Raji (cell line): ENCODE measurements around the gene ST6GALNAC1.
A peak's percentile ranks its signal among the peaks of the same experiment; 100 is the strongest.

Experiments used
- POLR2A ChIP-seq: IDR thresholded peaks from 2 replicates; pipeline ENCODE4 v1.6.1; 2011; ENCODE audit warnings: low read depth, low read length, control low read depth; ENCODE audit not compliant: insufficient read depth

Gene ST6GALNAC1

DNA sequence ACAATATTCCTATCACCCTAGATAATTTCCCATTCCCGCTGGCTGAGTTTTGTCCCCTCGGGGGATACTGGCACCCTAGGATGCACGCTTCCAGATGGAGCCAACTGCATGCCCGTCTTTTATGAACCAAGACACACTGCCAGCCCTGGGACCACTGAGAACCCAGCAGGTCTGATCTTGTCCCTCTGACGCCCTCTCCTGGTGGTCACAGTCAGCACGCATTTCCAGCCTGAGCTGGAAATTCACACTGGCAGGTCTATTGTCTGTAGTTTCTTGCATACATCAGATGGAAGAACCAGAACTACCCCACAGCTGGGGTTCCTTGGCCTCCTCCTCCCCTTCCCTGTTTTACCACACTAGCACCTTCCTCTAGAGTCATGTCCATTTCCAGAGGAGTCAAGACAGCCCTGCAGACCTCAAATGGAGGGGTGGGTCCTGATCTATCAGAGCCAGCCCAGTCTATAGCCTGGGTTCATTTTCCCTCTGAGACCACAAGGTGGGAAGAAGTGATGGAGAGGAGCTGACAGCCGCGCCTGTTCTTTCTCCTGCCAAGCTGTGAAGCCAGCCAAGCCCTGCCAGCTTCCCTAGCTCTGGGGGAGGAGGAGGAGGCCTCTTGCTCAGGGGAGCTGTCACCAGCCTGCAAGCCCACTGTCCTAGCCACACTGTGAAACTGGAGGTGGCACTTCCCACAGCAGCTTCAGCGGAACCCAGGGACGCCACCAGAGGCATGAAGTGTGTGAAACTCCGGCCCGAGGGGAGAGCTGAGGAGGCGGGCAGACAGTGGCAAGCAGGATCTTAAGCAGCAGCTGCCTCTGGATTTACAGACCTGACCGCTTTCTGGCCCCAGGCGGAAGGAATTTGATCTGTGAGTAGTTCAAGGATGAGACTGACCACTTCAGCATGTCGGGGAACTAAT is 37.9 kb upstream of the ST6GALNAC1 start:
- TF ChIP-seq POLR2A = no peak

DNA sequence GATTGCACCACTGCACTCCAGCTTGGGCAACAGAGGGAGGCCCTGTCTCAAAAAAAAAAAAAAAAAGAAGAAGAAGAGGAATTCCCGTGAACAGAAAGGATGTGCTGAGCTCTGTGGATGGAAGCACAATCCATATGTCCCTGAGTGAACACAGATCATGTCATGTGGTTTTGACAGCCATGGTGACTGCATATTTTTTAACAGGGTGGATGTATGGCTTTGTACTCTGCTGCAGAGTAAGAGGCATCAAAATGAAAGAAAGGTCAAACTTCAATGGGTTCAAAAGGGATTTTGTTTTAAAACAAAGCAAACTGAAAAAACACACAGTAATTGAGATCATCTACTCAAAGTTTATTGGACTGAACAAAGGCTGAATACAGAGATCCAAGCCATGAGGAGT is 35.7 kb upstream of the ST6GALNAC1 start:
- no peak for TF ChIP-seq POLR2A

DNA sequence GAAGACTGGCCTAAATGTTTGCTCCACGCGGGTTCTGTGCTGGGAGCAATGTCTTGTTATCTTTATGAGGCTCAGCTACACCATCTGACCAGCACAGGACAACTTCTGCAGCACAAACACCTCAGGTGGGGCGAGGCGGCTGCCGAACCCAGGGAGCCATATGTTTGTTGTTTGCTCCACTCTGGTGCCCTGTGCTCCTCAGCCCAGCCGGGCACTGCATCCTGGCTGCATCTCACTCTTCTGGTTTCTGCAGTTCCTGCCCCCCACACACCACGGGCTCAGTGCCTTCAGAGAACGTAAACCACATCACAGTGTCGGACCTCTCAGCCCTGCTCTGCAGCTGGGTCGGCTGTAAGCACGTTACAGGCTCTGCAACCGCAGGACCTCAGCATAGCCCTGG is 34.8 kb upstream of the ST6GALNAC1 start:
- no peak for TF ChIP-seq POLR2A

DNA sequence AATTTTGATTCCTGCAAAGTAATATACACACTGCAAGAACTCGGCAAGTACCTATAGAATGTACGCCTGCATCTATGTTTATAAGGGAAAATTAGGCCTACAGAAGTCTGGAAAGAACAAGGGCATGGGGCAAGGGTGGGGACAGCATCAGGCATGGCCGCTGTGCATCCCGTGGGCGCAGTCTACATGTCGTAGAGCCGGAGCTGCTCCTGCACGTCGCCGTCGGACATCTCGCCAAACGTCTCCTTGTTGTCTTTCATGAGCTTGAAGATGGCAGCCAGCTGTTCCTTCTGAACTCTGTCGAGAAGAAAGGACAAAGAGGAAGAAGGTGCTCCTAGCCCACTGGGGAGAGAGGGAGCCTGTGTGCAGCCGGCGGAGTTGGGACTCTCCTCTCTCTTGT is 33.8 kb upstream of the ST6GALNAC1 start:
- TF ChIP-seq POLR2A = no peak

DNA sequence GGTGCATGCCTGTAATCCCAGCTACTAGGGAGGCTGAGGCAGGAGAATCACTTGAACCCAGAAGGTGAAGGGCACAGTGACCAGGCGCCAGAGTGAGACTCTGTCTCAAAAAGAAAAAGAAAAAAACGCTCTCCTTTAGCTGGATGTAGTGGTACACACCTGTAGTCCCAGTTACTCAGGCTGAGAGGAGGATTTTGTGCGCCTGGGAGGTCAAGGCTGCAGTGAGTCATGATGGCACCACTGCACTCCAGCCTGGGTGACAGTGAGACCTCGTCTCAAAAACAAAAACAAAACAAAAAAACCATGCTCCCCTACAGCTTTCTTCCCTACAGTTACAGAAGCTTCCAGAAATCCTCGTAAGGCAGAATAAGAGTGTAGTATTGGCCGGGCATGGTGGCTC is 33.1 kb upstream of the ST6GALNAC1 start:
- no peak for TF ChIP-seq POLR2A

DNA sequence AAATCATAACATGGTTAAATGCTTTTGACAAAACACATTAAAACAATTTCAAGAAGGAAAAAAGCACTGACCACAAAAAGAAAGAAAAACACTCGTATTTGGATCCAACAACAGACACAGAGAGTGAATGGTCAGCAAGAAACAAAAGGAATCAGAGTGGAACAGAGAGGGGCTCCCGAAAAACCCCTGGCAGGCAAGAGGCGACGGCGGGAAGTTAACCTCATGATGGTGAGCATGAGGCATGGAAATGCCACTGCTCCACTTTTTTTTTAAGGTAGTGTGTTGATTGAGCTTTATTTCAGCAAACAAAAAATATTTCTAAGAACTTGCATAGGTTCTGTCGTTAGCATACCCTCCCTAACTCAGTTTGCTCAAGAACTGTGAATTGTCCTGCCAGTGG is 32.1 kb upstream of the ST6GALNAC1 start:
- no peak for TF ChIP-seq POLR2A

DNA sequence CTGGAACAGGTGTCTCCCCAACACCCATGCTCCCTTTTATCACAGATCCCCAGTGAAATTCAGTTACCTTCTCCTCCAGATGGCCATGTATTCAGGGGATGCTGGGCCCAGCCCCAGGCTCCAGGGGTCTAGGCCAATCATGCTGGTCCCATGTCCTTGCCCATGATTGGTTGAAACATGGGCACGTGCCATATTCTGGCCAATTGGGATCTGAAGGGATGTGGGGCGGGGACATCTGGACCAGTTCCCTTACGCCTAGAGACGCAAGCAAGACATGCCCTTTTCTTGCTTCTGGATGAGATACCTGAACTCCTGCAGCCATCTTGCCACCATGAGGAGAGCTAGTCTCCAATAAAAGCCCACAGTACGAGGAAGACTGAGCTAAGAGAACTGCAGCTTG is 31.0 kb upstream of the ST6GALNAC1 start:
- no peak for TF ChIP-seq POLR2A

DNA sequence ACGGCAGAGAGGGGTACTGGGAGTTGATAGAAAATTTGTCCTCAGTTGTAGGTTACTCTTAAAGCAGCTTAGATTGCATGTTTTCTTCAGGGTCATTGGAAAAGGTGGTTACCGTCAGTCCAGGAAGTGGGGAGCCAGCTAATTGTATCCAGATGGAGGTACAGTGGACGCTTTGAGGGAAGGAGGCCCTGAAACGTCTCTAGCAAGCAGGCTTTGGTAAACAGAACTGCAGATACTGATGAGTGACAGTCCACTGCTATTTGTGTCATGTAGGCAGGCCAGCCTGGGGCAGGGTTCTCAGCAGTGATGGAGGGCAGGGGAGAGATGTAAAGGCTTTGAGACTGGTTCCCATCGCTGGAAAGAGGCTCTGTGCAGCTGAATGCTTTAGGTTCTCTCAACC is 30.2 kb upstream of the ST6GALNAC1 start:
- no peak for TF ChIP-seq POLR2A

DNA sequence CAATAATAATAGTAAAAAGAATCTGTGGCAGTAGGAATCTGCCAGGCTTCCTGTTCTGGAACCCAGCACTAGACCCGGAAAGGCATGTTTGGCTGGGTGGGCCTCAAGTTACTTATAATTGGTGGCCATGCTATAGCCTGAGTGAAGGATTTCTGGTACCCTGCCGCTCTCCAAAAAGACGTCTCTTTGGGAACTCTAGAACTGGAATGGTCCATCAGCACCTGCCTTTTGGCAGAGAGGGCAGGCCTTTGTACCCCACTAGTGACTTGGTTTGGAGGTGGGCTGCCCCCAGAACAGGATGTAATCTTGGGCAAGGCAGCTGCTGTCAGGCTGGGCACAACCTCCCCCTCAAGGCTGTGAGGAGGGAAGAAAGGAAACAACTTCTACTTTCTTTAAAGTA is 29.3 kb upstream of the ST6GALNAC1 start:
- no peak for TF ChIP-seq POLR2A

DNA sequence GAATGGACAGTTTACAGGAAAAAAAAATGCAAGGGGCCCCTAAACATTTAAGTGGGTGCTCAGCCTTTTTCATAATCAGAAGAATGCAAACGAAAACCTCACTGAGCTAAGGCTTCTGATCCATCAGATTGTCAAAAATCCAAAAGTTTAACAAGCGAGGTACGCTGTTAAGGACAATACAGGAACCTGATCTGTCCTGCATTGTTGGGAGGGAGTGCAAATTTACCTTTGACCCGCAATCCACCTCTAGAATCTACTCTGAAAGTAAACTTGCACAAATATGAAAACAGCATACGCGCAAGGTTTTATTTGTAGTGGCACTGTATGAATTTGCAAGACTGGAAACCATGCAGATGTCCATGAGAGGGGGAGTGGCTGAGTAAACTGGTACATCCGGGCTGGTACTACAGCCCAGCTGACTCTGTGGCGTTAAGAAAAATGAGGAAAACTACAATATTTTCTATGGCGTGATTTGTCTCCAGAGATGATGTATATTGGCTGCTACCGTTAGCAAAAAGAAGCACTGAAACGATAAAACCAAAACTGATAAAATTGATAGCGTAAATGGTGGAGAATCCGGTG is 28.8 kb upstream of the ST6GALNAC1 start:
- TF ChIP-seq POLR2A = no peak

DNA sequence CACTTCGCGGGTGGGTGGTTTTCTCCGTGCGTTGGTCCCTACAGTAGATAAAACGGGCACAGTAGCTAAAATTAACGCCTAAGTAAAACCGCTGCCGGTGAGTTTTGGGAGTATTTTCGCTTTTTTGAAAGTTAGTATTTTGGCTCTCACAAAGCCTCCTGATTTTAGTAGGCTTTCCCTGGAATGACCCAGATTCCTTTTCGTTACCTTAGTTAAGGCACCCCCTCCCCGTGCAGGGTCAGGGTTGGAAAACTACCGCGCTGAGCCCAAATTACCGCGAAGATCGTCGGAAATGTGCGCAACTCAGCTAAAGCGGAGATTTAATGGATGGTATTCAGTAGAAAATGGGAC is 28.3 kb upstream of the ST6GALNAC1 start:
- peak; percentile 82 for TF ChIP-seq POLR2A

DNA sequence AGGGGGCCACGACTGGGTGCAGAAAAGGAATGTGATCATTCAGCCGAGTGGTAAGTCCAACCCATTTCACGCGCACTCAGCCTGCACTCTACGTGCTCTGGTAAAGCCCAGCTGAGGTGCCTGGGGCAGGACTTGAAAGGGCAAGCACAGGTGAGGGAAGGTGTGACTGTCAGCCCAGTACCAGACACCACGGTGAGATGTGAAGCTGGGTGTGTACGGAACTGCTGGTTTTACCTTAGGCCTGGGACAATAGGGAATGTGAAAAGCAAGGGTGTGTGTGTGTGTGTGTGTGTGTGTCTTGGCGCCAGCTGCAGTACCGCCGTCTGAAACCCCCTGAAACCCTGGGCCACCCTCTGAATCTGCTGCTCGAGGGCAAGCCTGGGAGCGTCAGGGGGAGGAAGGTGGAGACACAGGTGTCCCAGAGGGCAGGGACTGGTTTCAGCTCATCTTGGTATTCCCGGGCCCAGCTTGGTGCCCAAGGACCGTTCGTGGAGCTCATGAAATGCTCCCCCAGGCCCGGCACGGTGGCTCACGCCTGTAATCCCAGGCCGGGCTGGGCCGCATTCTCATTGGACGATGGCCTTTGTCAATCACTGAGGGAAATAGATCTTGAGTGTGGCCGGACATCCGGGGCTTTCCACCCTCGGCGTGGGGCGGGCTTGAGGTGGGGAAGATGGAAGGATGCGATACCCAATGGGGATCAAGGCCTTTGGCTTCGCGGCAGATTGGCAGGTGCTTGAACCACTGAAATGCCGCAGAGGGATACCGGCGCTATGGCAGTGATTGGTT is 27.8 kb upstream of the ST6GALNAC1 start:
- peak; percentile 70 for TF ChIP-seq POLR2A

DNA sequence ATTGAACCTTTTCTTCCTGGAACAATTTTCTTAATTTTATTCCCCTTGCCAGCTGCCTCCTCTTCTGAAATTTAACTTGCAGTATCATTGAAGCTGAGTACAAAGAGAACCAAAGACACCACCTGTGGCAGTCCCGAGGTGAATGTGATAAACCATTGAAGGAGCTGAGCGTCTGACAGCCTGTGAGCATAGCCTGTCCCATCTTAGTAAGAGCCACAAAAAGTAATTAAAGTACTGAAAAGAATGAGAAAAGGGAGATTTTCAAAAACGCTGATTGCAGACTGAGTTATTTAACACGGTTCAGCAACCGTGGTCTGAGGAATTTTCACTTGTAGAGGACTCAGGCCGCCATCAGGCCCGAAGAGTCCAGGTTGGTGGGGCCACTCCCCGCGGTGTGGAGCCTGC is 27.2 kb upstream of the ST6GALNAC1 start:
- TF ChIP-seq POLR2A = no peak

DNA sequence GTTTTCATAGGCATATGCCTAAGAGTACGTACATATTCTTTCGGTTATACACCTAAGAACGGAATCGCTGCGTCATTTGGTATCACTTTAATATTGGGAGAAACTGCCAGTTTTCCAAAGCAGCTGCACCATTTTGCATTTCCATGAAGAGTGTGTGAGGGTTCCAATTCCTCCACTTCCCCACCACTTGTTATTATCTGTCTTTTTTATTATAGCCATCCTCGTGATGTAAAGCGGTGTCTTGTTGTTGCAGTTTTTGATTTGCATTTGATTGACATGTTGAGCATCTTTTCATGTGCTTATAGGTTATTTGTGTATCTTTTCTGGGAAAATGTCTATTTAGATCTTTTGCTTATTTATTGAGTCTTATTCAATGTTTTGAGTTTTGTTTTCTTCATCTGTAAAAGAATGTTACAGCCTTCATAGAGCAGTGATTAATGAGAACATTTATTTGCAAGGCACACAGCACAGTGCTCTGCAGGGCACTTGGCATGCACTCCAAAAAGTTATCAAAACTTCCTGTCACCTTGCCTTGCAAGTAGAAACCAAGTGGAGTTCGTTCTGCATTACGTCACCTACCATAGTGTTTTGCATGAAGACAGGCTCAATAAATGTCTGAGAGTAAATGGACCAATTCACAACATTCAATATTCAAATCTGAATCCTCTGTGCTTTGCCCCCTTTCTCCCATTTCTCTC is 26.6 kb upstream of the ST6GALNAC1 start:
- no peak for TF ChIP-seq POLR2A

DNA sequence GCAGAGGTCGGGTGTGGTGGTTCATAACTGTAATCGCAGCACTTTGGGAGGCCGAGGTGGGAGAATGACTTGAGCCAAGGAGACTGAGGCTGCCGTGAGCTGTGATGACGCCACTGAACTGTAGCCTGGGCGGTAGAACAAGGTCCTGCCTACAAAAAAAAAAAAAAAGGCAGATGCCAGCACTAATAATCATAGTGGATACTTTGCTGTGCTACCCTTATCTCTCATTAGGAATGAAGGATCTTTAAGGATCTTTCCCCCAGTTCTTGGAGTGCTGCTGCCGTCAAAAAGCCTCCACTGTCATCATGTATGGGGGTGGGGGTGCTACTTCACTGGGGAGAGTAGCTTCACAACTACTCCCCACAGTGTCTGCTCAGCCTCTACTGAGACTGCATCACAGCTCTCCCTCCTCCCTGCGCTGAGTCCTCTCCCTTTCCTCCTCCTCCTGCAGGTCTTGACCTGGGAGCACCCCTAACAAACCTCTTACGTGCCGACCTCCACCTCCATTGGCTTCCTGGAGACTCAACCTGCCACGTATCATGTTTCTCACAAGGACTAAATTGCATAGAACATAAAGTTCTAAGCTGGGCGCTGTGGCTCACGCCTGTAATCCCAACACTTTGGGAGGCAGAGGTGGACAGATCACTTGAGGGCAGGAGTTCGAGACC is 24.4 kb upstream of the ST6GALNAC1 start:
- no peak for TF ChIP-seq POLR2A

DNA sequence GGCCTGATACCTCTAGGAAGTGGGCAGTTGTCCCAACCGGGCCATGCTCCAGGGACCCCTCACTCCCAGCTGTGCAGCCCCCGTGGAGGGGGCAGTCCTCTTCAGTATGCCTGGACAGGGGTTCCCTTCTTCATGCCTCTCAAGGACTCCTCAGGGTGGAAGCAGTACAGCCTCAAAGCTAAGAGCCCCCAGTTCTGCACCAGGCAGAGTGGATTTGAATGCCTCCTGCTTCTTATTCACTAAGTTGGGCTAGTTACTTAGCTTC is 23.9 kb upstream of the ST6GALNAC1 start:
- no peak for TF ChIP-seq POLR2A

DNA sequence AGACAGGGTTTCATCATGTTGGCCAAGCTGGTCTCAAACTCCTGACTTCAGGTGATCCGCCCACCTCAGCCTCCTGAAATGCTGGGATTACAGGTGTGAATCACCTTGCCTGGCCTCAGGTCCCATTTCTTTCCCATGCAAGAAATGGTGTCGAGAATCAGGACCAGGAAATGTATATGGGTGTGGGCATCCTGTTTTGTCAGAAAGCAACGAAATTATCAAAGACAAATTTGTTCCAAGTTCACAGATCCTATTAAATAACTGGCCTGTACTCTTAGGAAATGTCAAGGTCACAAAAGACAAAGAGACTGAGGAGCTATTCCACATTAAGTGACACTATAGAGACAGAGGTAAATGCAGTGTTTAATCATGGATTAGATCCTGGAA is 17.1 kb upstream of the ST6GALNAC1 start:
- TF ChIP-seq POLR2A = no peak
